ENCODE results near the gene ZCWPW1.

GRCh38 chr7:100452513-100452912 is 24.0 kb upstream of the ZCWPW1 start:
- no peak for TF ChIP-seq PHF8 (conservative IDR thresholded peaks at IDR 0.05; ENCODE audit: low read depth, low read length)
- no peak for TF ChIP-seq POLR2A (IDR thresholded peaks at IDR 0.05; ENCODE audit: control extremely low read depth in 1 of 2, low read depth in 2 of 2, low read length in 2 of 2)
- no peak for TF ChIP-seq MAX (IDR thresholded peaks at IDR 0.05)
- no peak for TF ChIP-seq CTCF (IDR thresholded peaks at IDR 0.05; ENCODE audit: control extremely low read depth in 1 of 3, insufficient read depth in 1 of 3, low read depth in 1 of 3, low read length in 3 of 3)
- TF ChIP-seq CREB1 (IDR thresholded peaks at IDR 0.05): no peak
- TF ChIP-seq EP300 (IDR thresholded peaks at IDR 0.05; ENCODE audit: borderline replicate concordance in 1 of 2, low read depth in 2 of 2, low read length in 2 of 2): no peak
